Spleen (tissue), 7 donors: Measurements from ENCODE around the gene PRKG1.

Experiments used
- POLR2A ChIP-seq, 3 donors: fragments of 450-650 bp; IDR thresholded peaks; one replicate each; pipeline ENCODE4 v1.5.1; 2017; ENCODE audit warnings: antibody characterized with exemption in 3 of 3, mild to moderate bottlenecking in 1 of 3
- TF ChIP-seq, protein P1 (sequence below), 11 experiments: fragments of 200-600 bp in 7 of 11; fragments of 450-650 bp in 4 of 11; sonication (generic) in 4 of 11; IDR thresholded peaks in 8 of 11; conservative IDR thresholded peaks in 3 of 11; 1 replicate in 7 of 11; 2 replicates in 4 of 11; pipeline versions ENCODE4 v1.4.0 to v1.8.0; 2016 to 2021; ENCODE audit warnings: antibody characterized with exemption in 11 of 11, inconsistent platforms in 4 of 11, mild to moderate bottlenecking in 1 of 11
- donor health status: DM: no; HTN: no; CAD: no; lungs with moderate emphysema.
- donor health status: DM: no; HTN: no; CAD: no.
- donor health status: DM: no; HTN: no; CAD: no.

DNA sequence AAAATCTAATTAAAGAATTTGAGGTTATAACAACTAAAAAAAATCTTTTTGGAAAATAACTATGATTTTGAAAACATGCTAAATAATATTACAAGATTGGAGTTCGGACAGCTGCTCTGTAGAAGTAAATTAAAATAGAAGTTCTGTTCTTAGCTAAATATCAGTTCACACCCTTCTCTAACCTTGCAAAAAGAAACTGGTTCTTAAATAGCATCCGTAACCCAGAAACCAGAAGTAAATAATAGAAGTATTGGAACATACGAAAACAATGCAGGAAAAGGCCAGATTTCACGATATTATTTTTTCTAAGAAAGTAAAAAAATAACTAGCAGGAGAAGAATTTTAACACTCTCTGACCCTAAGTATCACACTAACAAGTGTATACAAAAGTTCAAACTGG lies 164.7 kb downstream of the PRKG1 start:
- no peak for TF ChIP-seq POLR2A (IDR thresholded peaks at IDR 0.05)
- TF ChIP-seq, protein P1, sequence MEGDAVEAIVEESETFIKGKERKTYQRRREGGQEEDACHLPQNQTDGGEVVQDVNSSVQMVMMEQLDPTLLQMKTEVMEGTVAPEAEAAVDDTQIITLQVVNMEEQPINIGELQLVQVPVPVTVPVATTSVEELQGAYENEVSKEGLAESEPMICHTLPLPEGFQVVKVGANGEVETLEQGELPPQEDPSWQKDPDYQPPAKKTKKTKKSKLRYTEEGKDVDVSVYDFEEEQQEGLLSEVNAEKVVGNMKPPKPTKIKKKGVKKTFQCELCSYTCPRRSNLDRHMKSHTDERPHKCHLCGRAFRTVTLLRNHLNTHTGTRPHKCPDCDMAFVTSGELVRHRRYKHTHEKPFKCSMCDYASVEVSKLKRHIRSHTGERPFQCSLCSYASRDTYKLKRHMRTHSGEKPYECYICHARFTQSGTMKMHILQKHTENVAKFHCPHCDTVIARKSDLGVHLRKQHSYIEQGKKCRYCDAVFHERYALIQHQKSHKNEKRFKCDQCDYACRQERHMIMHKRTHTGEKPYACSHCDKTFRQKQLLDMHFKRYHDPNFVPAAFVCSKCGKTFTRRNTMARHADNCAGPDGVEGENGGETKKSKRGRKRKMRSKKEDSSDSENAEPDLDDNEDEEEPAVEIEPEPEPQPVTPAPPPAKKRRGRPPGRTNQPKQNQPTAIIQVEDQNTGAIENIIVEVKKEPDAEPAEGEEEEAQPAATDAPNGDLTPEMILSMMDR (IDR thresholded peaks at IDR 0.05 in 8 of 11, conservative IDR thresholded peaks at IDR 0.05 in 3 of 11): no peak
